BE2C (cell line): ENCODE results near the gene TEDC1.

Source experiments
- DNase-seq: peaks from one replicate; pipeline ENCODE4 v3.0.0-alpha.2; 2020
- H3K27me3 ChIP-seq: fragments of 250-450 bp; sonication (Bioruptor Pico); 2 replicates; pipeline ENCODE4 v1.5.1; 2020; ENCODE audit warnings: mild to moderate bottlenecking
- H3K36me3 ChIP-seq: fragments of 250-450 bp; sonication (Bioruptor Pico); 2 replicates; pipeline ENCODE4 v1.5.1; 2020; ENCODE audit warnings: mild to moderate bottlenecking
- H3K4me1 ChIP-seq: fragments of 250-450 bp; sonication (Bioruptor Pico); 2 replicates; pipeline ENCODE4 v1.5.1; 2020
- H3K4me3 ChIP-seq: 2 replicates; pipeline ENCODE4 v1.5.1; 2011; ENCODE audit warnings: low read depth, low read length
- H3K9me3 ChIP-seq: fragments of 250-450 bp; sonication (Bioruptor Pico); 2 replicates; pipeline ENCODE4 v1.5.1; 2020
- TF ChIP-seq, protein P1 (sequence below): IDR thresholded peaks from 2 replicates; pipeline ENCODE4 v1.5.1; 2012; ENCODE audit warnings: mild to moderate bottlenecking, low read depth, low read length

The TEDC1 gene

GRCh38 chr14:105455766-105456660, 35.0 kb upstream of the TEDC1 start:
- Histone ChIP-seq H3K9me3 (no peaks in the 10 kb centered on the region), H3K36me3 (peaks cover 79% of the 10 kb centered on the region), H3K4me1 (no peaks in the 10 kb centered on the region), H3K27me3 (no peaks in the 10 kb centered on the region), H3K4me3 (no peak overlapping the region)
- DNase-seq = no peak
- TF ChIP-seq, protein P1, sequence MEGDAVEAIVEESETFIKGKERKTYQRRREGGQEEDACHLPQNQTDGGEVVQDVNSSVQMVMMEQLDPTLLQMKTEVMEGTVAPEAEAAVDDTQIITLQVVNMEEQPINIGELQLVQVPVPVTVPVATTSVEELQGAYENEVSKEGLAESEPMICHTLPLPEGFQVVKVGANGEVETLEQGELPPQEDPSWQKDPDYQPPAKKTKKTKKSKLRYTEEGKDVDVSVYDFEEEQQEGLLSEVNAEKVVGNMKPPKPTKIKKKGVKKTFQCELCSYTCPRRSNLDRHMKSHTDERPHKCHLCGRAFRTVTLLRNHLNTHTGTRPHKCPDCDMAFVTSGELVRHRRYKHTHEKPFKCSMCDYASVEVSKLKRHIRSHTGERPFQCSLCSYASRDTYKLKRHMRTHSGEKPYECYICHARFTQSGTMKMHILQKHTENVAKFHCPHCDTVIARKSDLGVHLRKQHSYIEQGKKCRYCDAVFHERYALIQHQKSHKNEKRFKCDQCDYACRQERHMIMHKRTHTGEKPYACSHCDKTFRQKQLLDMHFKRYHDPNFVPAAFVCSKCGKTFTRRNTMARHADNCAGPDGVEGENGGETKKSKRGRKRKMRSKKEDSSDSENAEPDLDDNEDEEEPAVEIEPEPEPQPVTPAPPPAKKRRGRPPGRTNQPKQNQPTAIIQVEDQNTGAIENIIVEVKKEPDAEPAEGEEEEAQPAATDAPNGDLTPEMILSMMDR = no peak

DNA sequence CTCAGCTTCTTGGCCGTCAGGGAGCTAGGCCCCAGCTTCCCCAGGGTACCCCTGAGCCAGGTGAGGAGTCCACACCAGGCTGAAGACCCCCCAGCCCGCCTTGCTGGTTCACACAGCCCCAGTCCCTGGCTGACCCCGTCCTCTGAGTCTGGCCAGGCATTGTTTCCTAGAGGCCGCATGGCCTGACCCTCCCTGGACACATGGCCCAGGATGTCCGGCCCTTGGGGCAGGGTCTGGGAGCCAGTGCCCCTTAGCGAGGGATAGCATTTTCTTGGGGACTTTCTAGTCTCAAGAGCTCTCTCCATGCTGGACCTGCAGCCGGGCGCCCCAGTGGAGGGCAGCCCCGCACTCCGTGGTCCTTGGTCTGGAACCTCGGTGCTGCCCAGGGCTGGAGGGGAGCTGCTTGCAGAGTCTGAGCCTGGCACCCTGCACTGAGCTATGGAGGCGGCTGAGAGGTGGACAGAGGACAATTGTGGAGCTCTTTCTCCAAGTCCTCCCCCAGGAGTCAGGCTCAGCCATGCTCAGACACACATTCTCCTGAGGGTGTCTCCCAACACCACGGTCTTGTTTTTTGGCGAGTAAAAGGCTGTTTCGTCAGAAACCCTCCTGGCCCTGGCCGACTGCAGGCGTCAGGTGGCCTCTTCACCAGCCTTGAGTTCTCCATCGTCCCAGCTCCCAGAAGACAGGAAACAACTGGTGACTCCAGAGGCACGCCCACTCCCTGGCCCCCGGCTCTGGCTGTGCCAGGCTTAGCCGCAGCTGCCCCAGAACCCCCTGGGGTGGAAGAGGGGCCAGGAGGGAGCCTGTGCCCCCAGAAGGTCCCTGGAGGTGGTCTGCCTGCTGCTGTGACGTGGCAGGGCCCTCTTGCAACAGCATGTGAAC, 34.1 kb upstream of the TEDC1 start:
- Histone ChIP-seq H3K27me3 (no peaks in the 10 kb centered on the region), H3K4me1 (no peaks in the 10 kb centered on the region), H3K4me3 (no peak overlapping the region), H3K36me3 (peaks cover 83% of the 10 kb centered on the region), H3K9me3 (no peaks in the 10 kb centered on the region)
- no peak for DNase-seq
- TF ChIP-seq, protein P1 = no peak

DNA sequence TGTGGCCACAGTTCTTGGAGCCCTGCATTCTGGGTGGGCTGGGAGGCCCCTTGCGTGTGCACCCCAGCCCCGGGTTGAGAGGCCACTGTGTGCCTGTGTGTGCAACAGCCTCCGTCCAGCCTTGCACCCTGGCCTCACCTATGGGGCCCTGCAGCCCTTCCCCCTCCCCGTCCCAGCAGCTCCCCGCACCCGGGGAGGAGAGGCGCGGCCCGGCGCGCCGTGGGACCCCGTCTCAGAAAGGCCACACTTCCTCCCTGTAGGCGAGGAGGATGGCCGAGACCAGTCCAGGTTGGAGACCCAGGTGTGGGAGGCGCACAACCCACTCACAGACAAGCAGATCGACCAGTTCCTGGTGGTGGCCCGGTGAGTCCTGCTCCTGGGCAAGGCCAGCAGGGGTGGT, 33.0 kb upstream of the TEDC1 start:
- Histone ChIP-seq H3K9me3 (no peaks in the 10 kb centered on the region), H3K27me3 (no peaks in the 10 kb centered on the region), H3K4me1 (no peaks in the 10 kb centered on the region), H3K36me3 (peaks cover 83% of the 10 kb centered on the region), H3K4me3 (no peak overlapping the region)
- DNase-seq = no peak
- TF ChIP-seq, protein P1 = no peak

DNA sequence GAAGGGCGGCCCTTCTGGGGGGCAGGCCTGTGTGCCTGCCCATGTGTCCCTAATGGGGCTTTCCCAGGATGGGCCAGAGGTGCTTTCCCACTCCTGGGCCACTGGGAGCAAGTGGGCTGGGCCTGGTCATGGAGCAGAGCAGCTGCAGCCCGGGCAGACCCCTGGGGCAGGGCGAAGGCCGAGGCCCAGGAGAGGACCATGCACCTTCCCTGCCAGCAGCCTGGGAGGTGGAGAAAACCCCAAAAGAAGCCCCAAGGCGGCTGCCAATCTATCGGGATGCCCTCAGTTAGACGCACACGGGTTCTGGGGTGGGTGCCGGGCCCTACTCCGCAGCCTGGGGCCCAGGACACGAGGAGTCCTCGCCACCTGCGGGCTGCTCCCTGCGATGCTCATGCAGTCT, 32.5 kb upstream of the TEDC1 start:
- no peaks in the 10 kb centered on the region for H3K27me3 ChIP-seq
- no peak overlapping the region for H3K4me3 ChIP-seq
- H3K9me3 ChIP-seq = no peaks in the 10 kb centered on the region
- TF ChIP-seq, protein P1 = no peak
- DNase-seq = no peak
- H3K4me1 ChIP-seq = no peaks in the 10 kb centered on the region
- H3K36me3 ChIP-seq = peaks cover 83% of the 10 kb centered on the region

- no peaks in the 10 kb centered on the region for H3K4me1 ChIP-seq
- no peaks in the 10 kb centered on the region for H3K9me3 ChIP-seq
- peaks cover 81% of the 10 kb centered on the region for H3K36me3 ChIP-seq
- H3K27me3 ChIP-seq = no peaks in the 10 kb centered on the region
- H3K4me3 ChIP-seq = no peak overlapping the region
- no peak for DNase-seq
- TF ChIP-seq, protein P1 = no peak
These were observed 30.9 kb upstream of the TEDC1 start for GRCh38 chr14:105460116-105460515.
